GM23248 (cell line): Measurements from ENCODE around the gene HIPK2. TPM values are rescaled to one million over a fixed set of nuclear protein-coding genes. Genes with fewer than 3 reads are reported as not detected.

Source experiments
- DNase-seq: peaks from one replicate; pipeline ENCODE4 v3.0.0-alpha.2; 2015
- H2AFZ ChIP-seq: fragments of 200-600 bp; sonication (generic); 2 replicates; pipeline ENCODE4 v1.6.1; 2016; ENCODE audit warnings: antibody characterized with exemption
- H3F3A ChIP-seq: fragments of 200-600 bp; sonication (generic); 2 replicates; pipeline ENCODE4 v1.6.1; 2016; ENCODE audit warnings: mild to moderate bottlenecking, antibody characterized with exemption, mixed run types; ENCODE audit not compliant: insufficient read depth
- H3K27ac ChIP-seq: fragments of 200-600 bp; sonication (generic); 2 replicates; pipeline ENCODE4 v1.5.1; 2016; ENCODE audit warnings: mild to moderate bottlenecking
- H3K27me3 ChIP-seq: fragments of 200-600 bp; sonication (generic); replicated peaks from 2 replicates; pipeline ENCODE4 v1.6.1; 2016; ENCODE audit warnings: mild to moderate bottlenecking; ENCODE audit not compliant: insufficient read depth
- H3K36me3 ChIP-seq: fragments of 200-600 bp; sonication (generic); 2 replicates; pipeline ENCODE4 v1.6.1; 2016; ENCODE audit warnings: low read depth, mild to moderate bottlenecking
- H3K4me1 ChIP-seq: fragments of 200-600 bp; sonication (generic); 2 replicates; pipeline ENCODE4 v1.6.1; 2016; ENCODE audit warnings: mild to moderate bottlenecking; ENCODE audit not compliant: insufficient read depth
- H3K4me2 ChIP-seq: fragments of 200-600 bp; sonication (generic); one replicate; pipeline ENCODE4 v1.6.1; 2016; ENCODE audit warnings: mild to moderate bottlenecking; ENCODE audit not compliant: unreplicated experiment
- H3K4me3 ChIP-seq: fragments of 200-600 bp; sonication (generic); 2 replicates; pipeline ENCODE4 v1.5.1; 2016; ENCODE audit warnings: mild to moderate bottlenecking
- H3K79me2 ChIP-seq: fragments of 200-600 bp; sonication (generic); 2 replicates; pipeline ENCODE4 v1.6.1; 2016; ENCODE audit warnings: mild to moderate bottlenecking; ENCODE audit not compliant: insufficient read depth
- H3K9ac ChIP-seq: fragments of 200-600 bp; sonication (generic); 2 replicates; pipeline ENCODE4 v1.6.1; 2016; ENCODE audit warnings: mild to moderate bottlenecking
- H3K9me2 ChIP-seq: fragments of 200-600 bp; sonication (generic); 2 replicates; pipeline ENCODE4 v1.6.1; 2016; ENCODE audit warnings: mixed run types, mild to moderate bottlenecking, moderate library complexity; ENCODE audit not compliant: insufficient read depth
- H3K9me3 ChIP-seq: fragments of 200-600 bp; sonication (generic); one replicate; pipeline ENCODE4 v1.6.1; 2017; ENCODE audit warnings: low read depth
- H4K20me1 ChIP-seq: fragments of 200-600 bp; sonication (generic); 2 replicates; pipeline ENCODE4 v1.6.0; 2016; ENCODE audit not compliant: insufficient read depth
- EZH2 ChIP-seq: fragments of 200-600 bp; sonication (generic); IDR thresholded peaks from 2 replicates; pipeline ENCODE4 v1.6.1; 2018; ENCODE audit warnings: antibody characterized with exemption, mild to moderate bottlenecking; ENCODE audit not compliant: insufficient read depth, poor library complexity, severe bottlenecking
- EZH2phosphoT487 ChIP-seq: fragments of 200-600 bp; sonication (generic); IDR thresholded peaks from 2 replicates; pipeline ENCODE4 v1.6.1; 2018; ENCODE audit warnings: antibody characterized with exemption, moderate library complexity, mild to moderate bottlenecking, low read depth; ENCODE audit not compliant: insufficient read depth
- WGBS, 2 experiments: methylation state at CpG; one replicate each; pipeline ENCODE4 v1.1.6; 2015 to 2017; ENCODE audit warnings: low lambda C conversion rate in 2 of 2, low coverage in 1 of 2; ENCODE audit errors: missing lambda C conversion rate in 2 of 2; 5-methylcytosine and 5-hydroxymethylcytosine counted together
- in situ Hi-C: fragments of 300-500 bp; cut with MboI; formaldehyde crosslinking; loops from 2 replicates; pipeline ENCODE4 v1.15.0; 2020
- polyA plus RNA-seq: library from polyadenylated mRNA; unstranded; fragments of >200 nt; fragmentation: Nextera tagmentation; extraction: Ambion mirVana; gene quantifications from 2 replicates; pipeline ENCODE4 v1.2.1, GENCODE V29; 2016
- total RNA-seq: library from RNA; depleted of rRNA; stranded (reverse); fragments of >200 nt; shearing (Covaris generic); gene quantifications from 2 replicates; pipeline ENCODE4 v1.2.3, GENCODE V29; 2014

The HIPK2 gene
- total and polyA plus RNA-seq, 2 experiments from 2014 or later, result 4.7 to 7.9 TPM

GRCh38 chr7:139698278-139698677, 79.5 kb downstream of the HIPK2 start:
- in situ Hi-C loops, result no loop called here
- Histone ChIP-seq H3K4me2 (no peak overlapping the region), H4K20me1 (no peaks in the 10 kb centered on the region), H3K79me2 (peaks cover 78% of the 10 kb centered on the region), H3K9me3 (no peaks in the 10 kb centered on the region), H3K9ac (no peak overlapping the region), H3K9me2 (0 out of 2 replicates have a peak, but pooled peaks cover 3% of the 10 kb centered on the region), H3K36me3 (no peaks in the 10 kb centered on the region), H3K4me3 (no peak overlapping the region), H3K27ac (no peak overlapping the region), H2AFZ (no peak overlapping the region), H3K27me3 (no peaks in the 10 kb centered on the region), H3F3A (peaks cover 17% of the 10 kb centered on the region), H3K4me1 (peaks cover 18% of the 10 kb centered on the region)
- 93 to 95% methylated on average over 9 of the region's 9 CpGs for WGBS, 2 experiments
- no peak for DNase-seq
- TF ChIP-seq EZH2 (no peak), EZH2phosphoT487 (no peak)

- Histone ChIP-seq H3K79me2 (peaks cover 83% of the 10 kb centered on the region), H3K9ac (no peak overlapping the region), H3K4me1 (peaks cover 18% of the 10 kb centered on the region), H3K4me3 (no peak overlapping the region), H3K4me2 (no peak overlapping the region), H3F3A (peaks cover 22% of the 10 kb centered on the region), H3K27me3 (no peaks in the 10 kb centered on the region), H3K9me3 (no peaks in the 10 kb centered on the region), H3K9me2 (0 out of 2 replicates have a peak, but pooled peaks cover 3% of the 10 kb centered on the region), H3K27ac (no peak overlapping the region), H2AFZ (no peak overlapping the region), H3K36me3 (no peaks in the 10 kb centered on the region), H4K20me1 (no peaks in the 10 kb centered on the region)
- DNase-seq, result no peak
- WGBS, 2 experiments, result 93 to 96% methylated on average over 10 of the region's 10 CpGs
- TF ChIP-seq EZH2 (no peak), EZH2phosphoT487 (no peak)
- in situ Hi-C loops, result no loop called here
Observed at GRCh38 chr7:139697056-139697455, 80.7 kb downstream of the HIPK2 start.

GRCh38 chr7:139696552-139696951, 81.2 kb downstream of the HIPK2 start:
- H2AFZ ChIP-seq, result no peak overlapping the region
- TF ChIP-seq EZH2 (no peak), EZH2phosphoT487 (no peak)
- no peaks in the 10 kb centered on the region for H3K27me3 ChIP-seq
- H3K9ac ChIP-seq, result no peak overlapping the region
- H4K20me1 ChIP-seq, result no peaks in the 10 kb centered on the region
- H3K79me2 ChIP-seq, result peaks cover 84% of the 10 kb centered on the region
- in situ Hi-C loops, result no loop called here
- no peaks in the 10 kb centered on the region for H3K36me3 ChIP-seq
- H3F3A ChIP-seq, result peaks cover 22% of the 10 kb centered on the region
- no peaks in the 10 kb centered on the region for H3K9me3 ChIP-seq
- no peak overlapping the region for H3K27ac ChIP-seq
- WGBS, 2 experiments, result 65 to 72% methylated on average over 4 of the region's 4 CpGs
- H3K9me2 ChIP-seq, result 0 out of 2 replicates have a peak, but pooled peaks cover 3% of the 10 kb centered on the region
- peaks cover 18% of the 10 kb centered on the region for H3K4me1 ChIP-seq
- no peak overlapping the region for H3K4me3 ChIP-seq
- H3K4me2 ChIP-seq, result no peak overlapping the region
- DNase-seq, result peak; percentile 34

- peak; percentile 65 for DNase-seq
- Histone ChIP-seq H4K20me1 (no peaks in the 10 kb centered on the region), H3K4me2 (peak overlapping the region; percentile 43)
Observed at GRCh38 chr7:139695588-139695987, 82.2 kb downstream of the HIPK2 start.

GRCh38 chr7:139695051-139695450, 82.7 kb downstream of the HIPK2 start:
- Histone ChIP-seq H3K9me3 (no peaks in the 10 kb centered on the region), H4K20me1 (no peaks in the 10 kb centered on the region), H3K4me1 (peaks cover 18% of the 10 kb centered on the region), H3F3A (peaks cover 22% of the 10 kb centered on the region), H3K27ac (peak overlapping the region; percentile 39; the same call in 1 of the 2 replicates), H3K9ac (no peak overlapping the region), H3K27me3 (no peaks in the 10 kb centered on the region), H3K4me3 (no peak overlapping the region), H3K9me2 (0 out of 2 replicates have a peak, but pooled peaks cover 3% of the 10 kb centered on the region), H3K4me2 (no peak overlapping the region), H3K79me2 (peaks cover 75% of the 10 kb centered on the region), H3K36me3 (no peaks in the 10 kb centered on the region), H2AFZ (no peak overlapping the region)
- WGBS, 2 experiments, result 92% methylated on average over 14 of the region's 14 CpGs
- DNase-seq, result no peak
- no peak for TF ChIP-seq EZH2
- TF ChIP-seq EZH2phosphoT487, result no peak
- in situ Hi-C loops, result no loop called here

More at GRCh38 chr7:139695588-139695987, 82.2 kb downstream of the HIPK2 start:
- Histone ChIP-seq H3K79me2 (peaks cover 81% of the 10 kb centered on the region), H3F3A (peaks cover 22% of the 10 kb centered on the region), H3K36me3 (no peaks in the 10 kb centered on the region), H3K9me2 (0 out of 2 replicates have a peak, but pooled peaks cover 3% of the 10 kb centered on the region), H3K9me3 (no peaks in the 10 kb centered on the region), H3K27me3 (no peaks in the 10 kb centered on the region), H3K4me3 (no peak overlapping the region), H3K9ac (0 out of 2 replicates have a peak overlapping the region, but pooled peaks have one; percentile 10), H3K4me1 (peaks cover 18% of the 10 kb centered on the region), H3K27ac (peak overlapping the region; percentile 39), H2AFZ (no peak overlapping the region)
- WGBS, 2 experiments, result 20 to 23% methylated on average over 1 of the region's 1 CpG
- no peak for TF ChIP-seq EZH2
- in situ Hi-C loops, result no loop called here
